Astrocyte of the spinal cord (primary cell): ENCODE measurements around the gene SH3GLB1.
"Not testable (repeated sequence)": the region's sequence is repeated elsewhere in the genome, so short reads cannot be mapped to it uniquely, and the experiment has no call there.

Experiments used
- DNase-seq: peaks from one replicate; pipeline ENCODE4 v3.0.0; 2011; ENCODE audit warnings: low read depth, low spot score
- H3K4me3 ChIP-seq: 2 replicates; pipeline ENCODE4 v1.5.1; 2011; ENCODE audit warnings: low read depth, mild to moderate bottlenecking, low read length, moderate library complexity
- in situ Hi-C: cut with HindIII; loops from 2 replicates; pipeline ENCODE4 v1.10.0; 2017; ENCODE audit warnings: low sequenced_read_pairs
- TF ChIP-seq, protein P1 (sequence below): IDR thresholded peaks from 2 replicates; pipeline ENCODE4 v1.5.1; 2012; ENCODE audit warnings: low read depth, mild to moderate bottlenecking, low read length, inconsistent platforms

The SH3GLB1 gene

DNA sequence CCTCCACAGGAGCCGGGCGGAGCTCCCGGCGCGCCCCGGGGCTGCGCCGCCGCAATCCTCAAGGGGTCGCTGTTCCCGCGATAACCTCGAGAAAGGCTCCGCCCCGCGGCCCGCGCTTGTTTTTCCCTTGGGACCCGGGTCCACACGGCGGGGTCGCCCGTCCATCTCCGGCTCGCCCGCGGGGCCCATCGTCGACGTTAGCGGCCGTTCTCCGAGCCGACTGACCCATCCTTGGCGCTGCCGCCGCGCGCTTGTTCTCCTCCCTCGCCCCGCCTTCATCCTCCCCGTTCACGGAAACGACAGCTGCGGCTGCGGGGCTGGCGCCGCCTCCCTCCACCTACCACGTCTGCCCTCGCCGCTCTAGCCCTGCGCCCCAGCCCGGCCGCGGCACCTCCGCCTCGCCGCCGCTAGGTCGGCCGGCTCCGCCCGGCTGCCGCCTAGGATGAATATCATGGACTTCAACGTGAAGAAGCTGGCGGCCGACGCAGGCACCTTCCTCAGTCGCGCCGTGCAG lies at the start of gene SH3GLB1:
Gene SH3GLB1, plus strand, starts transcription at position 119 of the 514 bp plus-strand sequence. Its CDS starts 324 bp downstream, at position 443.
- TF ChIP-seq, protein P1, sequence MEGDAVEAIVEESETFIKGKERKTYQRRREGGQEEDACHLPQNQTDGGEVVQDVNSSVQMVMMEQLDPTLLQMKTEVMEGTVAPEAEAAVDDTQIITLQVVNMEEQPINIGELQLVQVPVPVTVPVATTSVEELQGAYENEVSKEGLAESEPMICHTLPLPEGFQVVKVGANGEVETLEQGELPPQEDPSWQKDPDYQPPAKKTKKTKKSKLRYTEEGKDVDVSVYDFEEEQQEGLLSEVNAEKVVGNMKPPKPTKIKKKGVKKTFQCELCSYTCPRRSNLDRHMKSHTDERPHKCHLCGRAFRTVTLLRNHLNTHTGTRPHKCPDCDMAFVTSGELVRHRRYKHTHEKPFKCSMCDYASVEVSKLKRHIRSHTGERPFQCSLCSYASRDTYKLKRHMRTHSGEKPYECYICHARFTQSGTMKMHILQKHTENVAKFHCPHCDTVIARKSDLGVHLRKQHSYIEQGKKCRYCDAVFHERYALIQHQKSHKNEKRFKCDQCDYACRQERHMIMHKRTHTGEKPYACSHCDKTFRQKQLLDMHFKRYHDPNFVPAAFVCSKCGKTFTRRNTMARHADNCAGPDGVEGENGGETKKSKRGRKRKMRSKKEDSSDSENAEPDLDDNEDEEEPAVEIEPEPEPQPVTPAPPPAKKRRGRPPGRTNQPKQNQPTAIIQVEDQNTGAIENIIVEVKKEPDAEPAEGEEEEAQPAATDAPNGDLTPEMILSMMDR: peak; percentile 80
- in situ Hi-C loops: no loop called here
- H3K4me3 ChIP-seq: peak within 1 kb of the TSS; percentile 91
- DNase-seq: peak; percentile 91

GRCh38 chr1:86658381-86658780 lies 46.0 kb upstream of the SH3GLB1 start:
- DNase-seq, H3K4me3 ChIP-seq, in situ Hi-C loops: not testable (repeated sequence)

DNA sequence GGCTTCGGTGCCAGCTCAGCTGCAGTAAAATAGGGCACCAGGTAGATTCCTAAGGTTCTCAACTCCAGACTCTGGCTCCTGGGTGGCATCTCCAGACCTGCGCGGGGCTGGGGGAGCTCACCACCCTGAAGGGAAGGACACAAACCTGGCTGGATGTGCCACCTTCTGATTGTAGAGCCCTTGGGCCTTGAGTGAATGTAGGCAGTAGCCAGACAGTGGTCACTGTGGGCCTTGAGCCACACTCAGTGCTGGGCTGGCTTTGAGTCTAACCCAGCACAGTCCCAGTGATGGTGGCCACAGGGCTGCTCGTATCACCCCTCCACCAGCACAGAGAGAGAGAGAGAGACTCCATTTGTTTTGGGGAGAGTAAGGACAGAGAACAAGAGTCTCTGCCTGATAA lies 38.0 kb upstream of the SH3GLB1 start:
- no peak overlapping the region for H3K4me3 ChIP-seq
- DNase-seq: no peak
- TF ChIP-seq, protein P1: no peak
- in situ Hi-C loops: no loop called here

DNA sequence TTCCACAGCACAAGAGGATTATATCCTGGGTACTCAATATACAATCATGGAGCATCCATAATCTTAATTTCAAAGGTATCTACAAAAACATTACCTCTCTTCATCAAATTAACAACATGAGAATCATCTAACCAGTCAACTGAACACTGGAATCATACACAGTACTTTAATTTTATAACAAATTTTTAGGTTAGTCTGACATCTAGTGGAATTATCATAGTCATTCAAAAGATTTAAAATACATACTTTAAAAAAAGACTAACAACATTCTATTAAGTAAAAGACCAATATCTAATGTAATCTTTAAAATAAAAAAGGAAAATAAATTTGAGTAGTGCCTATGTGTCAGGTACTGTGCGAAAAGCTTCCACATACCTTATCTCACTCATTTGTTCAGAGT lies 16.8 kb upstream of the SH3GLB1 start:
- TF ChIP-seq, protein P1: no peak
- DNase-seq: peak; percentile 29
- in situ Hi-C loops: no loop called here
- no peak overlapping the region for H3K4me3 ChIP-seq

DNA sequence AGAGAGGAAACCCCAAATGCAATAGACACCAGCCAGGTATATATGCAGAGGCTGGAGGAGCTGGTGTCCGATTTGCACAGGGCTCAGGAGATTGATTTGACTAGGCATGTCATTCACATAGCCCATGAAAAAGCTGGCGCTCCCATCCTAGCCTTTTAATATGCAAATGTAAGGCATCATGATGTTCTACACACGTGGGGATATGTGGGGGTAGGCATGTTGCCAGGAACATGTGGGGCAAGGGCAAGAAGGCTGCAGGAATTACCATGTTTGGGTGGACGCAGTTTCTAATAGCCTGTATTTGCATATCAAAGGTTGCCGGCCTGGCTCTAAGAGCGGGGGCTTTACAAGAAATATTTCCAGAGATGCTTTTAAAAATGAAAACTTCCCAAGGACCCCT lies 11.7 kb upstream of the SH3GLB1 start:
- TF ChIP-seq, protein P1: no peak
- H3K4me3 ChIP-seq: no peak overlapping the region
- in situ Hi-C loops: no loop called here
- DNase-seq: no peak

DNA sequence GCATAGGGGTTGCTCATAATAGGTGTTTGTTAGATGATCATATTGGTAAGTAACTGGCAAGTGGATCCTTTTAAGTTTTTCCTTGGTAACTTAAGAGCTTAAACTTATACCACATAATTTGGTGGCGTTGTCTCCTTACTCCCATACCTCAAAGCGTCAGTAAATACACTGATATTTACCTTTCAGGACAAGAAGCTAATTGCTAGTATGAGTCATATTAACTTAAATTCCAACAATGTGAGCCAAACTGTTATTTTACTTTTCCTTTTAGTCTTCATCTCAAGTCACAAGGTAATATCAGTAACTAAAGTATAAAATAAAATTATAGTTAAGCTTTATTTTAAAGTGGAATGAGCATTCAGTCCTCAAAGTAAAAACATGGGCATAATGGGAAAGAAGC lies 9.0 kb upstream of the SH3GLB1 start:
- peak; percentile 30 for DNase-seq
- TF ChIP-seq, protein P1: no peak
- in situ Hi-C loops: no loop called here

DNA sequence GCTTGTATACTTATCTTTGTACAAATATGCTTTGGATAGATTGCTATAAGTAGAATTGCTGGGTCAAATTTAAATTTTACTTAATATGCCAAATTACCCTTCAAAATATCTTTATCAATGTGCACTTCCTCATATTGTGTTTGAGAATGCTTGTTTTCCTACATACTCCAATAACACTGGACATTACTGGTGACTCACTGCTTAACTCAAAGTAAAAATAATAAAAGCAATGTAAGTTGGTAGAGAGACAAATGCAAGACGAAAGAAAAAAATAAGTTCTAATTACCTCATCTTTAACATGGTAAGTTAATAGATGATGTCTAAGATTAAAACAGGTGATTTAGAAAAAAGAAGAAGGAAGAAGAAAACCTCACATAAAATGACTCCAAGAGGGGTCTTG lies 7.9 kb upstream of the SH3GLB1 start:
- H3K4me3 ChIP-seq: no peak overlapping the region
- in situ Hi-C loops: no loop called here
- DNase-seq: peak; percentile 48
- TF ChIP-seq, protein P1: no peak

More for the DNA sequence above, 9.0 kb upstream of the SH3GLB1 start:
- H3K4me3 ChIP-seq: no peak overlapping the region
